Stimulated activated CD4-positive, alpha-beta T cell treated with anti-CD3 and anti-CD28 coated beads, Interleukin-1b, Interleukin-23, amount 100 ng/mL, for 4 hours (primary cell): ENCODE measurements around the gene ICOS.

Experiments used
- DNase-seq, 2 donors: peaks; one replicate each; pipeline ENCODE4 v3.0.0-alpha.2; 2020; ENCODE audit warnings: low read depth in 2 of 2

The ICOS gene

DNA sequence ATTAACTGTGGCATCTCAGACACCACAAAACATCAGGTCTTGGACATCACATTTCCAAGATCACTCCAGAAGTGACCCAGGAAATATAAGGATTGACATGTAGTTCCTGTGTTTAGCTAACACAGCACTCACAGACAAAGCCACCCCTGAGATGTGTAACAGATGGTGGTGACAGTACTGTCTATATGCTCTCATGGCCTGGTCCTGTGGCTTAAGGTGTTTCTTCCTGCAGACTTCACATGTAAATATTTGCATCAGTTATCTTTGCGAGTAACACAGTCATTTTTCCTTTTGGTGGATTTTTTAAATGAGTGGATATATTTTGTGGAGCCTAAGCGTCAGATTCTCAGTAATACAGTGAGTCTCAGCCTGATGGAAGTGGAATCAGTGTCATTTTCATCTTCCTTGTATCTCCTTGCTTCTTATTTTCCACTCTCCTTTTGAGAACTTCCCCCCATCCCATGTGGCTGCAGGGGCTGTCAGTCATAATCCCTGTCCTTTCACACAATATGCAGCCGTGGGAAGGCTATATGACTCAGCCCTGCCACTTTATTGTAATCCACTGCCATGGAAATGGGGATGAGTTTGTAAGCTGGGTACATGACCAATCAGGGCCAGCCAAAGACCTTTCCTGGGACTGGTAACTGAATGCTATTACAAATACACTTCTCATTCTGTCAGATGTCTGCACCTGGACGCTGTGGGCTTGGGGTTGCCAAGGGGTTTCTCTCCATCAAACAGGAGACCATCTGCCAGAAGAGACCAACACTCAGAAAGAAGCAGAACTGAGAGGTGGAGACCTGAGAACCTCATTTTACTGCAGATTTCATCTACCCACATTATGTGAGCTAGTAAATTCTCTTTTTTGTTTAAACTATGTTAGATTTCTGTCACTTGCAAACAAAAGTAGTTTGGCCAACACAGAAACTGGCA is 74.3 kb downstream of the ICOS start:
- no peak for DNase-seq
